ENCODE data around the gene HOXB9. TPM values are rescaled to one million over a fixed set of nuclear protein-coding genes. Genes with fewer than 3 reads are reported as not detected.

HOXB9 gene
- total and polyA plus RNA-seq, 10 of the 15 experiments (the other 5 are each of a cell fraction or from before 2014, with no cell fraction given): 0.01 to 0.49 (median 0.09) TPM; not detected in 5

DNA sequence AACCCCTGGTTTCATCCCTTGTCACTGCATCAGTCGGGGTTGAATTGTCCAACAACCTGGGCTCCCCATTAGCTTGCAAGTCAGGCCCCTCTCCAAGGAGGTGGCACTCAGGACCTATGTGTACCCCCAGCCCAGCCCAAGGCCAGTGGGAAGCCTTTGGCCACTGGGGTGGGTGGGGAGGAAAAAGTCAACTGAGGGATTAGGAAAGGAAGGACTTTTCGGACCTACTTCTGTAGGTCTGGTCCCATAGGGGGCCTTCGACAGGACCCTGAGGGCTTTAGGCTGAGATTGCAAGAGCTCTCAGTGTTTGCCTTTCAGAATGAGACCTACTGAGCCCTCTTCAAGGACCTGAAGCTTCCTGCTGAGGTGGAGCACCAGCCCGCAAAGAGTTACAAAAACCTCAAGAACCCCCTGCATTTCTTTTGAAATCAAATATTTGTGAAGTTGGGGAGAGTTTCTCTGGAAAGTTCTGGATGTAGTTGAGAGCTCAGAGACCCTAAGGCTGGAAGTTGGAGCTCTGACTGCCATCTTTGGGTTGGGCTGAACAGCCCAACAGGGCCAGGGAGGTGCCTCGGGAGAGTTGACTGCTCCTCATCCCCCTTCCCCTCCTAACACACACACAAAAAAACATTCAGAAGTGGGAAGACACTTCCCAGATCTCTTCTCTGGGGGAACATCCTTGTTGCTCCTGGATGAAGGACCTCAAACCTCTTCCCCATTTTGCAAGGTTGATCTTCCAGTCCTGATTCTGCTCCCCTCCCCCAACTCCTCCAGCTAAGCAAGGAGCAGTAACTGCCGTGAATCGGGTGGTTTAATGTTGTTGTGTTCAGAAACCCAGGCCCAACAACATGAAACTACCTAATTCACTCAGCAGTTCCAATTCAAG is 5.8 kb upstream of the HOXB9 start (continued):
- TF ChIP-seq JUNB (IDR thresholded peaks at IDR 0.05) (peak; percentile 68), SMAD5 (IDR thresholded peaks at IDR 0.05; ENCODE audit: low read depth) (no peak), TAF1 (IDR thresholded peaks at IDR 0.05; ENCODE audit: borderline replicate concordance, low read depth, low read length) (no peak), RAD21 (IDR thresholded peaks at IDR 0.05; ENCODE audit: insufficient read depth, low read depth, low read length) (no peak), RUNX3 (IDR thresholded peaks at IDR 0.05; ENCODE audit: low read length) (peak; percentile 67), MEF2A (IDR thresholded peaks at IDR 0.05; ENCODE audit: insufficient read depth, low read depth, low read length) (0 out of 2 replicates have a peak, but pooled peaks have one; percentile 37), SMC3 (IDR thresholded peaks at IDR 0.05; ENCODE audit: borderline replicate concordance, low read length) (no peak), SREBF1 (IDR thresholded peaks at IDR 0.05; ENCODE audit: low read length) (no peak), POLR2AphosphoS5 (IDR thresholded peaks at IDR 0.05; ENCODE audit: low read length) (no peak), IKZF1 (conservative IDR thresholded peaks at IDR 0.05) (no peak), SUPT20H (IDR thresholded peaks at IDR 0.05; ENCODE audit: borderline replicate concordance, control insufficient read depth, low read depth, low read length) (no peak), MYB (IDR thresholded peaks at IDR 0.05; ENCODE audit: borderline replicate concordance, low read depth, low read length) (no peak), CREM (IDR thresholded peaks at IDR 0.05; ENCODE audit: low read depth) (no peak)
- TF ChIP-seq, protein P1, sequence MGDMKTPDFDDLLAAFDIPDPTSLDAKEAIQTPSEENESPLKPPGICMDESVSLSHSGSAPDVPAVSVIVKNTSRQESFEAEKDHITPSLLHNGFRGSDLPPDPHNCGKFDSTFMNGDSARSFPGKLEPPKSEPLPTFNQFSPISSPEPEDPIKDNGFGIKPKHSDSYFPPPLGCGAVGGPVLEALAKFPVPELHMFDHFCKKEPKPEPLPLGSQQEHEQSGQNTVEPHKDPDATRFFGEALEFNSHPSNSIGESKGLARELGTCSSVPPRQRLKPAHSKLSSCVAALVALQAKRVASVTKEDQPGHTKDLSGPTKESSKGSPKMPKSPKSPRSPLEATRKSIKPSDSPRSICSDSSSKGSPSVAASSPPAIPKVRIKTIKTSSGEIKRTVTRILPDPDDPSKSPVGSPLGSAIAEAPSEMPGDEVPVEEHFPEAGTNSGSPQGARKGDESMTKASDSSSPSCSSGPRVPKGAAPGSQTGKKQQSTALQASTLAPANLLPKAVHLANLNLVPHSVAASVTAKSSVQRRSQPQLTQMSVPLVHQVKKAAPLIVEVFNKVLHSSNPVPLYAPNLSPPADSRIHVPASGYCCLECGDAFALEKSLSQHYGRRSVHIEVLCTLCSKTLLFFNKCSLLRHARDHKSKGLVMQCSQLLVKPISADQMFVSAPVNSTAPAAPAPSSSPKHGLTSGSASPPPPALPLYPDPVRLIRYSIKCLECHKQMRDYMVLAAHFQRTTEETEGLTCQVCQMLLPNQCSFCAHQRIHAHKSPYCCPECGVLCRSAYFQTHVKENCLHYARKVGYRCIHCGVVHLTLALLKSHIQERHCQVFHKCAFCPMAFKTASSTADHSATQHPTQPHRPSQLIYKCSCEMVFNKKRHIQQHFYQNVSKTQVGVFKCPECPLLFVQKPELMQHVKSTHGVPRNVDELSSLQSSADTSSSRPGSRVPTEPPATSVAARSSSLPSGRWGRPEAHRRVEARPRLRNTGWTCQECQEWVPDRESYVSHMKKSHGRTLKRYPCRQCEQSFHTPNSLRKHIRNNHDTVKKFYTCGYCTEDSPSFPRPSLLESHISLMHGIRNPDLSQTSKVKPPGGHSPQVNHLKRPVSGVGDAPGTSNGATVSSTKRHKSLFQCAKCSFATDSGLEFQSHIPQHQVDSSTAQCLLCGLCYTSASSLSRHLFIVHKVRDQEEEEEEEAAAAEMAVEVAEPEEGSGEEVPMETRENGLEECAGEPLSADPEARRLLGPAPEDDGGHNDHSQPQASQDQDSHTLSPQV (IDR thresholded peaks at IDR 0.05): no peak
- TF ChIP-seq, protein P2, sequence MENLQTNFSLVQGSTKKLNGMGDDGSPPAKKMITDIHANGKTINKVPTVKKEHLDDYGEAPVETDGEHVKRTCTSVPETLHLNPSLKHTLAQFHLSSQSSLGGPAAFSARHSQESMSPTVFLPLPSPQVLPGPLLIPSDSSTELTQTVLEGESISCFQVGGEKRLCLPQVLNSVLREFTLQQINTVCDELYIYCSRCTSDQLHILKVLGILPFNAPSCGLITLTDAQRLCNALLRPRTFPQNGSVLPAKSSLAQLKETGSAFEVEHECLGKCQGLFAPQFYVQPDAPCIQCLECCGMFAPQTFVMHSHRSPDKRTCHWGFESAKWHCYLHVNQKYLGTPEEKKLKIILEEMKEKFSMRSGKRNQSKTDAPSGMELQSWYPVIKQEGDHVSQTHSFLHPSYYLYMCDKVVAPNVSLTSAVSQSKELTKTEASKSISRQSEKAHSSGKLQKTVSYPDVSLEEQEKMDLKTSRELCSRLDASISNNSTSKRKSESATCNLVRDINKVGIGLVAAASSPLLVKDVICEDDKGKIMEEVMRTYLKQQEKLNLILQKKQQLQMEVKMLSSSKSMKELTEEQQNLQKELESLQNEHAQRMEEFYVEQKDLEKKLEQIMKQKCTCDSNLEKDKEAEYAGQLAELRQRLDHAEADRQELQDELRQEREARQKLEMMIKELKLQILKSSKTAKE (IDR thresholded peaks at IDR 0.05; ENCODE audit: low read depth, poor library complexity, severe bottlenecking): no peak
- TF ChIP-seq, protein P3, sequence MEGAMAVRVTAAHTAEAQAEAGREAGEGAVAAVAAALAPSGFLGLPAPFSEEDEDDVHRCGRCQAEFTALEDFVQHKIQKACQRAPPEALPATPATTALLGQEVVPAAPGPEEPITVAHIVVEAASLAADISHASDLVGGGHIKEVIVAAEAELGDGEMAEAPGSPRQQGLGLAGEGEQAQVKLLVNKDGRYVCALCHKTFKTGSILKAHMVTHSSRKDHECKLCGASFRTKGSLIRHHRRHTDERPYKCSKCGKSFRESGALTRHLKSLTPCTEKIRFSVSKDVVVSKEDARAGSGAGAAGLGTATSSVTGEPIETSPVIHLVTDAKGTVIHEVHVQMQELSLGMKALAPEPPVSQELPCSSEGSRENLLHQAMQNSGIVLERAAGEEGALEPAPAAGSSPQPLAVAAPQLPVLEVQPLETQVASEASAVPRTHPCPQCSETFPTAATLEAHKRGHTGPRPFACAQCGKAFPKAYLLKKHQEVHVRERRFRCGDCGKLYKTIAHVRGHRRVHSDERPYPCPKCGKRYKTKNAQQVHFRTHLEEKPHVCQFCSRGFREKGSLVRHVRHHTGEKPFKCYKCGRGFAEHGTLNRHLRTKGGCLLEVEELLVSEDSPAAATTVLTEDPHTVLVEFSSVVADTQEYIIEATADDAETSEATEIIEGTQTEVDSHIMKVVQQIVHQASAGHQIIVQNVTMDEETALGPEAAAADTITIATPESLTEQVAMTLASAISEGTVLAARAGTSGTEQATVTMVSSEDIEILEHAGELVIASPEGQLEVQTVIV (IDR thresholded peaks at IDR 0.05; ENCODE audit: borderline replicate concordance, partially characterized antibody): no peak
- TF ChIP-seq, protein P4, sequence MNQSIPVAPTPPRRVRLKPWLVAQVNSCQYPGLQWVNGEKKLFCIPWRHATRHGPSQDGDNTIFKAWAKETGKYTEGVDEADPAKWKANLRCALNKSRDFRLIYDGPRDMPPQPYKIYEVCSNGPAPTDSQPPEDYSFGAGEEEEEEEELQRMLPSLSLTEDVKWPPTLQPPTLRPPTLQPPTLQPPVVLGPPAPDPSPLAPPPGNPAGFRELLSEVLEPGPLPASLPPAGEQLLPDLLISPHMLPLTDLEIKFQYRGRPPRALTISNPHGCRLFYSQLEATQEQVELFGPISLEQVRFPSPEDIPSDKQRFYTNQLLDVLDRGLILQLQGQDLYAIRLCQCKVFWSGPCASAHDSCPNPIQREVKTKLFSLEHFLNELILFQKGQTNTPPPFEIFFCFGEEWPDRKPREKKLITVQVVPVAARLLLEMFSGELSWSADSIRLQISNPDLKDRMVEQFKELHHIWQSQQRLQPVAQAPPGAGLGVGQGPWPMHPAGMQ (IDR thresholded peaks at IDR 0.05; ENCODE audit: borderline replicate concordance): no peak
